Activated CD4-positive, CD25-positive, alpha-beta regulatory T cell treated with anti-CD3 and anti-CD28 coated beads, Interleukin-2, amount 50 U/mL, for 24 hours (primary cell): Measurements from ENCODE around the gene TLR1.
A peak's percentile ranks its signal among the peaks of the same experiment; 100 is the strongest.
"Not testable (repeated sequence)": the region's sequence is repeated elsewhere in the genome, so short reads cannot be mapped to it uniquely, and the experiment has no call there.

Experiments
- ATAC-seq, 2 donors: fragments of 150-1000 bp; cut with Tn5 transposase; one replicate each; pipeline ENCODE4 v1.10.0; 2021; ENCODE audit warnings: mild to moderate bottlenecking in 1 of 2, moderate library complexity in 1 of 2

TLR1 gene

GRCh38 chr4:38774181-38774955 lies 30.2 kb downstream of the TLR1 start:
- no peak for ATAC-seq

DNA sequence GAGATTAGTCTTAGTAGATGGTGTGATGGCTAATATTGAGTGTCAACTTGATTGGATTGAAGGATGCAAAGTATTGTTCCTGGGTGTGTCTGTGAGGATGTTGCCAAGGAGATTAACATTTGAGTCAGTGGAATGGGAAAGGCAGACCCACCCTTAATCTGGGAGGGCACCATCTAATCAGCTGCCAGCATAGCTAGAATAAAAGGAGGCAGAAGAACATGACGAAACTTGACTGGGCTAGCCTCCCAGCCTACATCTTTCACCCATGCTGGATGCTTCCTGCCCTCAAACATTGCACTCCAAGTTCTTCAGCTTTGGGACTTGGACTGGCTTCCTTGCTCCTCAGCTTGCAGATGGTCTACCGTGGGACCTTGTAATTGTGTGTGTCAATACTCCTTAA lies 34.3 kb downstream of the TLR1 start:
- ATAC-seq: not testable (repeated sequence)

DNA sequence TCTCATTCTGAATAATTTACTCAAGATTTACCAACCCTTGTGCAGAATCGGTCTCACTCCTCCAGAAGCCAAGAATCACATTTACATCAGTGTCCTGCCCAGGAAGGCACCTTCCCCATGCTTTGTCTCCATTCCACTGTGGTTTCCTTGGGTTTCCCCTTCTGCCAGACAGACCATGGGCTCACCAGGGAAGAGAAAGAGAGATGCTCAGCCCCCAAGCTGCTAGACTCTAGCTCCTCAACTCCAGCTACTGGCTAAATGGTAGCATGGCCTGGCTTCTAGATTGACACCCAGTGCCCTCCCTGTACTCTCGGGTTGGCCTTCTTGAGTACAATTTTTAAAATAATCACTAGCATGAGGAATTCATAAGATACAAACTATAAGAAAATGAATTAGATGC lies 34.7 kb downstream of the TLR1 start:
- ATAC-seq: no peak

GRCh38 chr4:38769441-38769840 lies 35.1 kb downstream of the TLR1 start:
- ATAC-seq: no peak

DNA sequence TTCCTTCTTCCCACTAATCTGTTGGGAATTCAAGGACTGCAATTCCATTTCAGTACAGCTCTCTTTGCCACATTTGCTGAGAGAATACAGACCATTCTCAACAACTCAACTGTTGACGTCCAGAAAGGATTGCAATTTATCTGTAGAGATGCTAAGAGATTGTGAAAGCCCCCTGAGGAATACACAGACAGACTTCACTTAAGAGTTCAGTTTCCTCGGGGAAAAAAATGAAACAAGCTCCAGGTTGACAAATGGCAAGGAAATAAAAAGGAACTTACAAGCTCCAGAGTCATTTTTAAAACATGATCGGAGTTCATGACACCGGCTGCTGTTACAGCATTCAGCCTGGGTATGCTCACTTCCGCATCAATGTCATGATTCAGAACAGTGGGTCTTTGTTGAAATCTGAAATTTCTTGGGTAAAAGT lies 35.6 kb downstream of the TLR1 start:
- ATAC-seq: no peak

GRCh38 chr4:38766940-38767339 lies 37.7 kb downstream of the TLR1 start:
- not testable (repeated sequence) for ATAC-seq

DNA sequence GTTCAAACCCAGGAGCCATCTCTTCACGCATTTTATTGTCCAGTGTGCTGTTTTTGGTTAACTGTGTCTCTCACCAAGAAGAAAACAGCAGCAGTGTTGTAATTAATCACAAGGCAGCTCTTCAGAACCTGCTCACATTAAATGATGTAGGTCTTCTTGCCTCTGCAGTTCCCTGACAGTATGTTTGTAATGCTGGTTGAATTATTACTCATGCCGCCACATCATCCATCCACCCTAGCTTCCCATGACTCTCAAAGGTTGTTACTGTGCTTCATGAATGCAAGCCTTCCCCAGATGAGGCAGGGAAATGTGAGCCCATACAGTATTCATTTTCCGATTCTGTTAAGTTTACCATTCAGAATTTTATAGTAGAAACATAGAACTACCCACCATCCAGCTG lies 39.2 kb downstream of the TLR1 start:
- no peak for ATAC-seq

GRCh38 chr4:38764277-38764676 lies 40.3 kb downstream of the TLR1 start:
- ATAC-seq: no peak

DNA sequence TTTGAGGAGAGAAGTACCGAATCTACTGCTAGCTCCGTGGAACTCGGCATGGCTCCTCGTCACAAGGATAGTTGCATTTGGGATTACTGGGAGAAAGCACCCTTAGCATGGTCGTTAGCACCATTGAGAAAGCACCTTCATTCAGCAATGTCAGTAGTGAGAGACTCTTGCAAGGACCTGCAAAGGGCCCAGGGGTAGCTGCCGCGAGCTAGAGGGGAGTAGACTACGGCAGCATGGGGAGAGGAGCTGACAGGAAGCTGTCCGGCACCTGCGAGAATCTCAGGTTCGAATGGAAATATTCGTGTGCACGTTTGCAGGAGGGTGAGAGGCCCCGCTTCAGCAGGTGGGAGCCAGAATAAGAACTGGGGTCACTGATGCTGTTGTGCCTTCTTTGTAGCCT lies 42.0 kb downstream of the TLR1 start:
- no peak for ATAC-seq

- ATAC-seq: no peak
Observed at GRCh38 chr4:38759790-38760122, 44.8 kb downstream of the TLR1 start.

- ATAC-seq: peak; percentile 54 to 58
Observed at GRCh38 chr4:38759113-38759789, 45.3 kb downstream of the TLR1 start.

DNA sequence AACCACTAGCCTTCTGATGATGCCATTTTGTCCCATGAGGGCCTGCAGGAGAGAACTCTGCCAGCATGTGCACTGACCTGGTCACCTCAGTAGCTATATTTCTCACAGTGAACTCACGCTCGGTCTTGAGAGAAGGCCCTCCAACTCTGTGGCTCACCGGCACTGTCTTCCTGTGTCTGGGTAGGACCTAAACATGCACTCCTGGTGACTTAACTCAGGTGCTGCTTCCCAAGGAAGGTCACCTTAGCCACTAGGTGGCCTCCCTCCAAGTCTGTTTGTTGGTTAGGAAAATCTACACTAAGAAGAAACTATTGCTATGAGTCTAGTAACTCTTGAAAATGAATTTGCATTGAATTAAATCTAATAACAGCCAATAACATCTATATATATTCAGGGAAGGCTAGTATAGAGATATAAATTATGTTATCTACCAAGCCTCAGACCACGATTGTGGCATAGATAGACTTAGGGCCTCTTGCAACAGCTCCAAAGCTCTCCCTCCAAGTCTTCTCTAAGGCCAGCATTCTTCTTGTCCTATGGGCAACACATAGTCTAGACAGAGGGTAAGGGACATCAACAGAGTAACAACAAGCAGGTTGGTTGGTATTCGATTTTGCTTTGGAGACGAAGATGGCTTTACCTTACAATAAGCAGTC lies 46.5 kb downstream of the TLR1 start:
- ATAC-seq: peak in 1 of 2 donors; percentile 17

DNA sequence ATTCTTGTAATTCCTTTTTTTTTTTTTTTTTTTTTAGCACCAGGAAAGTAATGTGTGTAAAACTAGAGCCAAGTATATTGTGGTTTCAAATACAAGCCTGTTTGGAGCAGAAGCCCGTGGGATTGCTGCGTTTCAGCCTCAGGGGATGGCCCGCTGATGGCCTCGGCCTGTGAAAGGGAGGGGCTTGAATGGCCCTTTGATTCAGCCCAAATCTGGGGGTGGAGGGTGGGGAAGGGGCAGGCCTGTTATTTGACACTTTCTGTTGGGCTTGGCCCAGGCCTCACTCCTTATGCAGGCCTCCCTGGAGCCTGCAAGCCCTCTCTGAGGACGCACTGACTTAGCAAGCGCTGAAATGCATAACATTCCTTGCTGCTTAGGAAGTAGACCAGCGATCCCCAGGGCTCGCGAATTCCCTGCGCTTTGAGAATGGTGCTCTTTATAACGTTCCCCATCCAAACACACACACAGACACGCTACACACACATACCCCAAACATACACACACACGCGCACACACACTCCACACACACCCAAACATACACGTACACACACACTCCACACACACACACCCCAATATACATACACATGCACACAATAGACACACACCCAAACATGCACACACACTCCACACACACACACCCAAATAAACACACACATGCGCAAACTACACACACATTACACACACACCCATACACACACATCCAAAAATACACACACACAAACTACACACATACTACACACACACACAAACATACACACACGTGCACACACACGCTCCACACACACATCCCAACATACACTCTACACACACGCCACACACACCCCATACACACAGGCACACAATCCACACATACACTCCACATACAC lies 51.4 kb downstream of the TLR1 start:
- ATAC-seq: no peak

DNA sequence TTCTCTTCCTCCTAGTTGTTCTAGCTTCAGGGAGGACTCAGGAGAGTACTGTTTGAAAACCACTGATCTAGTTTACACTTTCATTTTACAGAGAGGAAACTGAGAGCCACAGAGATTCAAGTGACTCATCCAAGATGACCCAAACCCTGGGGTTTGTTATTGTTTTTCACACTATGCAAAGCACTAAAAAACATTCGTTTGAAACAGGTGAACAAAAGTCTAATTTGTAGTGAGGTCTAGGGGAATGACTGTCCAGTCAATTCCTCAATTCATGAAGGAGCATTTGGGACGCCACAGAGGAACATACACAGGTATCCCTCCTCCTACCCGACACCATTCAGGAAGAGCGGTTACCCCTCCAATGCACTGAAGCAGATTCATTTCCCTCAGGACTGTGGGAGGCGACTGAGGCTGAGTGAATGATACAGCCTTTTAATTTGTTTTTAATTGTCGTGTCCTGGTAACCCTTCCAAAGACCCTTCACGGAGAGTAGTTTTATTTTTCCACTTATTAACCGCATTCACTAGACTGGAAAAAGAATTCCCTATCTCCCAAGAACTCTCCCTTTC lies 52.1 kb downstream of the TLR1 start:
- ATAC-seq: peak; percentile 48 to 64

- ATAC-seq: no peak
Observed at GRCh38 chr4:38751341-38752010, 53.1 kb downstream of the TLR1 start.

GRCh38 chr4:38749336-38749735 lies 55.3 kb downstream of the TLR1 start:
- ATAC-seq: no peak

- ATAC-seq: no peak
Observed at GRCh38 chr4:38747629-38748028, 57.0 kb downstream of the TLR1 start.
